IMR-90 (cell line): ENCODE measurements around the gene TEP1. TPM values are rescaled to one million over a fixed set of nuclear protein-coding genes. Genes with fewer than 3 reads are reported as not detected.

ENCODE experiments used
- ATAC-seq: fragments of 200-7000 bp; cut with Tn5 transposase; 2 replicates; pipeline ENCODE4 v1.9.1; 2020; ENCODE audit warnings: low read depth, mild to moderate bottlenecking, moderate library complexity
- BruUV-seq: library from RNA; stranded (reverse); fragments of 400-500 nt; replicated peaks from 2 replicates; lab custom pipeline; 2021; lab: Mats Ljungman, UMichigan
- CTCF ChIA-PET: fragments of 300-600 bp; formaldehyde crosslinking; extraction: SDS; loops from one replicate; lab custom pipeline; 2021; ENCODE audit warnings: antibody characterized with exemption; lab: Yijun Ruan, JAX
- POLR2A ChIA-PET: fragments of 300-600 bp; sonication (Branson Sonifier 250); formaldehyde crosslinking; loops from one replicate; lab custom pipeline; 2022; ENCODE audit warnings: antibody characterized with exemption; ENCODE audit not compliant: unreplicated experiment; lab: Charles Lee
- DNase-seq: peaks from one replicate; pipeline ENCODE4 v3.0.0; 2013
- H2AFZ ChIP-seq: replicated peaks from 2 replicates; pipeline ENCODE3; 2013; ENCODE audit warnings: low read length, mild to moderate bottlenecking; ENCODE audit not compliant: poor library complexity
- H2AK5ac ChIP-seq: 2 replicates; pipeline ENCODE4 v1.6.1; 2013; ENCODE audit warnings: low read depth, low read length, inconsistent platforms
- H2AK9ac ChIP-seq: replicated peaks from 2 replicates; pipeline ENCODE3; 2013; ENCODE audit warnings: mild to moderate bottlenecking, low read depth, low read length, moderate library complexity; ENCODE audit not compliant: poor library complexity
- H2BK120ac ChIP-seq: 2 replicates; pipeline ENCODE4 v1.6.1; 2013; ENCODE audit warnings: low read depth, low read length, inconsistent platforms
- H2BK15ac ChIP-seq: 3 replicates; pipeline ENCODE4 v1.6.1; 2013; ENCODE audit warnings: low read depth, low read length, inconsistent platforms
- H2BK20ac ChIP-seq: 2 replicates; pipeline ENCODE4 v1.6.1; 2013; ENCODE audit warnings: low read depth, mild to moderate bottlenecking, inconsistent platforms, low read length, moderate library complexity
- H2BK5ac ChIP-seq: 2 replicates; pipeline ENCODE4 v1.6.1; 2013; ENCODE audit warnings: mild to moderate bottlenecking, low read depth, low read length, inconsistent platforms; ENCODE audit not compliant: poor library complexity, severe bottlenecking
- H3K14ac ChIP-seq: replicated peaks from 2 replicates; pipeline ENCODE4 v1.6.1; 2013; ENCODE audit warnings: low read depth, low read length, inconsistent platforms
- H3K18ac ChIP-seq: 2 replicates; pipeline ENCODE4 v1.6.1; 2013; ENCODE audit warnings: low read depth, low read length, control low read depth
- H3K23ac ChIP-seq: 2 replicates; pipeline ENCODE4 v1.6.1; 2013; ENCODE audit warnings: low read depth, low read length, inconsistent platforms
- H3K27ac ChIP-seq: 2 replicates; pipeline ENCODE4 v1.5.1; 2013; ENCODE audit warnings: mild to moderate bottlenecking, control low read depth, low read length; ENCODE audit not compliant: insufficient read depth
- H3K27me3 ChIP-seq: 2 replicates; pipeline ENCODE4 v1.6.1; 2013; ENCODE audit warnings: low read length; ENCODE audit not compliant: control insufficient read depth, insufficient read depth
- H3K36me3 ChIP-seq: 2 replicates; pipeline ENCODE4 v1.6.1; 2013; ENCODE audit warnings: low read length, mixed read lengths; ENCODE audit not compliant: control insufficient read depth, insufficient read depth
- H3K4ac ChIP-seq: 2 replicates; pipeline ENCODE4 v1.6.1; 2013; ENCODE audit warnings: low read depth, low read length, inconsistent platforms
- H3K4me1 ChIP-seq: 2 replicates; pipeline ENCODE4 v1.6.1; 2013; ENCODE audit warnings: low read length, mixed read lengths; ENCODE audit not compliant: control insufficient read depth, insufficient read depth
- H3K4me2 ChIP-seq: 2 replicates; pipeline ENCODE4 v1.6.1; 2013; ENCODE audit warnings: low read depth, mild to moderate bottlenecking, control low read depth, low read length, moderate library complexity
- H3K4me3 ChIP-seq: 2 replicates; pipeline ENCODE4 v1.5.1; 2013; ENCODE audit warnings: low read depth, mild to moderate bottlenecking, control low read depth, low read length, moderate library complexity; ENCODE audit not compliant: insufficient read depth
- H3K56ac ChIP-seq: 2 replicates; pipeline ENCODE4 v1.6.1; 2013; ENCODE audit warnings: low read length, inconsistent platforms; ENCODE audit not compliant: insufficient read depth; ENCODE audit errors: extremely low read depth
- H3K79me1 ChIP-seq, 2 experiments: 2 replicates each; pipeline ENCODE4 v1.6.1; 2013; ENCODE audit warnings: low read length in 2 of 2, inconsistent platforms in 1 of 2, low read depth in 1 of 2
- H3K9ac ChIP-seq: 2 replicates; pipeline ENCODE4 v1.6.1; 2013; ENCODE audit warnings: low read depth, low read length, control low read depth
- H3K9me1 ChIP-seq: 2 replicates; pipeline ENCODE4 v1.6.1; 2013; ENCODE audit warnings: low read length, inconsistent platforms; ENCODE audit not compliant: insufficient read depth
- H3K9me3 ChIP-seq: 2 replicates; pipeline ENCODE4 v1.6.1; 2013; ENCODE audit warnings: low read length; ENCODE audit not compliant: control insufficient read depth, insufficient read depth
- H4K20me1 ChIP-seq: 2 replicates; pipeline ENCODE4 v1.6.1; 2013; ENCODE audit warnings: low read length, inconsistent platforms; ENCODE audit not compliant: insufficient read depth
- H4K5ac ChIP-seq: 2 replicates; pipeline ENCODE4 v1.6.1; 2013; ENCODE audit warnings: mild to moderate bottlenecking, low read depth, low read length, control low read depth
- H4K8ac ChIP-seq, 2 experiments: 2 replicates each; pipeline ENCODE4 v1.6.1; 2013; ENCODE audit warnings: low read depth in 2 of 2, low read length in 2 of 2, control low read depth in 1 of 2, inconsistent platforms in 1 of 2
- H4K91ac ChIP-seq: 2 replicates; pipeline ENCODE4 v1.6.1; 2013; ENCODE audit warnings: low read depth, low read length, inconsistent platforms; ENCODE audit not compliant: insufficient read depth
- CTCF ChIP-seq: conservative IDR thresholded peaks from 2 replicates; pipeline ENCODE4 v1.5.1; 2012; ENCODE audit warnings: mild to moderate bottlenecking, low read depth, low read length, improper control_type of control experiment
- MXI1 ChIP-seq: IDR thresholded peaks from 2 replicates; pipeline ENCODE4 v1.6.1; 2012; ENCODE audit warnings: low read depth, mild to moderate bottlenecking, low read length, moderate library complexity, borderline replicate concordance
- POLR2A ChIP-seq: IDR thresholded peaks from 2 replicates; pipeline ENCODE4 v1.6.1; 2012; ENCODE audit warnings: mild to moderate bottlenecking, low read depth, low read length
- RAD21 ChIP-seq: IDR thresholded peaks from 2 replicates; pipeline ENCODE4 v1.6.1; 2012; ENCODE audit warnings: low read length, improper control_type of control experiment
- RFX5 ChIP-seq: IDR thresholded peaks from 2 replicates; pipeline ENCODE4 v1.8.0; 2012; ENCODE audit warnings: low read depth, mild to moderate bottlenecking, low read length, moderate library complexity
- WGBS, 2 experiments: methylation state at CpG; one replicate each; pipeline versions ENCODE4 v1.1.5 to v1.1.7; 2013; ENCODE audit warnings: missing lambda C conversion rate in 2 of 2; ENCODE audit not compliant: insufficient read length in 1 of 2; ENCODE audit errors: extremely low coverage in 2 of 2; 5-methylcytosine and 5-hydroxymethylcytosine counted together
- dilution Hi-C: fragments of 300-500 bp; cut with HindIII; formaldehyde crosslinking; loops from one replicate; pipeline ENCODE4 v1.14.3; 2018; ENCODE audit warnings: low sequenced_read_pairs; ENCODE audit not compliant: unreplicated experiment
- in situ Hi-C: fragments of 300-500 bp; cut with MboI; formaldehyde crosslinking; loops from 3 replicates; pipeline ENCODE4 v1.14.3; 2019; ENCODE audit warnings: low sequenced_read_pairs, inconsistent platforms, mixed read lengths
- intact Hi-C: fragments of 100-400 bp; cut with micrococcal nuclease; formaldehyde crosslinking; loops from 2 replicates; pipeline ENCODE4 v1.10.0; 2022
- polyA plus RNA-seq, 3 experiments: library from polyadenylated mRNA; depleted of rRNA; stranded (reverse); fragments of >200 nt; gene quantifications; 2 replicates each; pipeline ENCODE4 v1.2.3, GENCODE V29; 2012; ENCODE audit warnings: low replicate concordance in 1 of 3
- total RNA-seq: library from RNA; depleted of rRNA; stranded (reverse); fragments of >200 nt; gene quantifications from 2 replicates; pipeline ENCODE4 v1.2.3, GENCODE V29; 2012

TEP1 gene
- total and polyA plus RNA-seq, 2 of the 4 experiments (the other 2 are of a cell fraction) = 10.7 to 12.4 TPM

GRCh38 chr14:20381341-20381740 lies 32.0 kb downstream of the TEP1 start:
- H3K14ac ChIP-seq = no peak overlapping the region
- WGBS, 2 experiments = 100% methylated on average over 1 of the region's 7 CpGs; no CpG with 5 or more reads in 1 of the 2 experiments
- no peak overlapping the region for H4K8ac ChIP-seq
- in situ Hi-C loops = no loop called here
- no peak overlapping the region for H3K23ac ChIP-seq
- H3K56ac ChIP-seq = no peak overlapping the region
- H2BK20ac ChIP-seq = no peak overlapping the region
- no peaks in the 10 kb centered on the region for H3K27me3 ChIP-seq
- H2AFZ ChIP-seq = peak overlapping the region; percentile 56
- CTCF ChIA-PET = no interaction called here
- H3K9ac ChIP-seq = no peak overlapping the region
- H3K9me1 ChIP-seq = no peaks in the 10 kb centered on the region
- H3K79me1 ChIP-seq = no peaks in the 10 kb centered on the region
- intact Hi-C loops = no loop called here
- no peak overlapping the region for H2BK15ac ChIP-seq
- POLR2A ChIA-PET = no interaction called here
- dilution Hi-C loops = no loop called here
- no peak overlapping the region for H3K18ac ChIP-seq
- no peak overlapping the region for H2AK5ac ChIP-seq
- no peak overlapping the region for H3K4ac ChIP-seq
- no TSS peak for BruUV-seq
- no peaks in the 10 kb centered on the region for H3K4me1 ChIP-seq
- H2AK9ac ChIP-seq = no peak overlapping the region
- no peak overlapping the region for H3K4me3 ChIP-seq
- H4K5ac ChIP-seq = no peak overlapping the region
- H2BK5ac ChIP-seq = no peak overlapping the region
- no peak overlapping the region for H4K91ac ChIP-seq
- H4K20me1 ChIP-seq = no peaks in the 10 kb centered on the region
- no peak overlapping the region for H3K27ac ChIP-seq
- DNase-seq = no peak
- no peak overlapping the region for H3K4me2 ChIP-seq
- no peak for TF ChIP-seq RFX5
- no peak for TF ChIP-seq MXI1
- no peak for TF ChIP-seq POLR2A
- no peak for TF ChIP-seq CTCF
- TF ChIP-seq RAD21 = no peak
- H2BK120ac ChIP-seq = no peak overlapping the region
- no peak for ATAC-seq
- peaks cover 81% of the 10 kb centered on the region for H3K36me3 ChIP-seq
- no peaks in the 10 kb centered on the region for H3K9me3 ChIP-seq
